ENCODE measurements around the gene CCDC93. TPM values are rescaled to one million over a fixed set of nuclear protein-coding genes. Genes with fewer than 3 reads are reported as not detected.
"Not testable (repeated sequence)": the region's sequence is repeated elsewhere in the genome, so short reads cannot be mapped to it uniquely, and the experiment has no call there.

The CCDC93 gene
- total RNA-seq, 2 experiments from 2014 or later = 62.2 to 64.5 TPM

DNA sequence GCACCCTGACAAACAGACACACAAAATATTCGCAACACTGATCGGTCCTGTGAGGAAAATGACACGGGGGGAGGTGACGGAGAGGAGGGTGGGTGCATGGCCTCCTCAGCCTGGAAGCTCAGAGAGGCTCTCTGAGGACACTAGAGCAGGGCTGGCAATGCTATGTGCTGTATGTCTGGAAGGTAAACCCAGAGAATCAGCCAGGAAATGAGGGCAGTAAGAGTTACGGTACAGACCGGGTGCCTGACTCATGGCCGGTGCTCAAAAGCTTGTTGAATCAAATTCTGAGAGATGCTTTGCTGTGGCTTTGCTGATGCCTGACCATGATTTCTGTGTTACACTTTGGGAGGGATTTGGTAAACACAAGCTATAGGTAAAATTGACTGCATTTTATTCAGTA is 81.9 kb downstream of the CCDC93 start:
- Histone ChIP-seq H3K27me3 (ENCODE audit: control insufficient read depth in 1 of 2, insufficient read depth in 2 of 2, low read length in 2 of 2) (no peaks in the 10 kb centered on the region), H3K4me3 (ENCODE audit: low read length) (no peak overlapping the region), H3K9me3 (ENCODE audit: control insufficient read depth in 1 of 2, insufficient read depth in 1 of 2, low read length in 2 of 2) (peaks cover 4% of the 10 kb centered on the region in 2 experiments), H3K36me3 (ENCODE audit: insufficient read depth, low read length) (peaks cover 78% of the 10 kb centered on the region), H3K4me1 (ENCODE audit: insufficient read depth, low read length) (no peaks in the 10 kb centered on the region), H3K27ac (ENCODE audit: low read depth in 1 of 2, low read length in 2 of 2) (no peak overlapping the region)
- TF ChIP-seq, protein P1, sequence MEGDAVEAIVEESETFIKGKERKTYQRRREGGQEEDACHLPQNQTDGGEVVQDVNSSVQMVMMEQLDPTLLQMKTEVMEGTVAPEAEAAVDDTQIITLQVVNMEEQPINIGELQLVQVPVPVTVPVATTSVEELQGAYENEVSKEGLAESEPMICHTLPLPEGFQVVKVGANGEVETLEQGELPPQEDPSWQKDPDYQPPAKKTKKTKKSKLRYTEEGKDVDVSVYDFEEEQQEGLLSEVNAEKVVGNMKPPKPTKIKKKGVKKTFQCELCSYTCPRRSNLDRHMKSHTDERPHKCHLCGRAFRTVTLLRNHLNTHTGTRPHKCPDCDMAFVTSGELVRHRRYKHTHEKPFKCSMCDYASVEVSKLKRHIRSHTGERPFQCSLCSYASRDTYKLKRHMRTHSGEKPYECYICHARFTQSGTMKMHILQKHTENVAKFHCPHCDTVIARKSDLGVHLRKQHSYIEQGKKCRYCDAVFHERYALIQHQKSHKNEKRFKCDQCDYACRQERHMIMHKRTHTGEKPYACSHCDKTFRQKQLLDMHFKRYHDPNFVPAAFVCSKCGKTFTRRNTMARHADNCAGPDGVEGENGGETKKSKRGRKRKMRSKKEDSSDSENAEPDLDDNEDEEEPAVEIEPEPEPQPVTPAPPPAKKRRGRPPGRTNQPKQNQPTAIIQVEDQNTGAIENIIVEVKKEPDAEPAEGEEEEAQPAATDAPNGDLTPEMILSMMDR (IDR thresholded peaks at IDR 0.05) = no peak
- intact Hi-C loops (cut with DNase I, micrococcal nuclease) = no loop called here
- no peak overlapping the region for H3K27ac Mint-ChIP-seq
- H3K4me1 Mint-ChIP-seq (ENCODE audit: low read depth) = no peaks in the 10 kb centered on the region
- no peak for ATAC-seq (ENCODE audit: poor library complexity)
- H3K9me3 Mint-ChIP-seq = peaks cover 2% of the 10 kb centered on the region
- POLR2A ChIA-PET = no interaction called here
- H3K27me3 Mint-ChIP-seq = no peaks in the 10 kb centered on the region
- H3K36me3 Mint-ChIP-seq (ENCODE audit: low read depth) = peaks cover 100% of the 10 kb centered on the region
- no peak overlapping the region for H3K4me3 Mint-ChIP-seq
- CTCF ChIA-PET = interaction anchor here (1.6 kb wide), 1 partner anchor 71 kb away, joined by 3 read pairs; no protein-coding TSS in a partner anchor
- no peak for DNase-seq

GRCh38 chr2:117931266-117931665 is 82.6 kb downstream of the CCDC93 start:
- no peak overlapping the region for H3K4me3 ChIP-seq (ENCODE audit: low read length)
- Mint-ChIP-seq H3K27ac (no peak overlapping the region), H3K4me3 (no peak overlapping the region), H3K9me3 (peaks cover 2% of the 10 kb centered on the region), H3K4me1 (ENCODE audit: low read depth) (no peaks in the 10 kb centered on the region), H3K27me3 (no peaks in the 10 kb centered on the region), H3K36me3 (ENCODE audit: low read depth) (peaks cover 95% of the 10 kb centered on the region)
- H3K4me1 ChIP-seq (ENCODE audit: insufficient read depth, low read length) = no peaks in the 10 kb centered on the region
- peaks cover 71% of the 10 kb centered on the region for H3K36me3 ChIP-seq (ENCODE audit: insufficient read depth, low read length)
- no peak overlapping the region for H3K27ac ChIP-seq (ENCODE audit: low read depth in 1 of 2, low read length in 2 of 2)
- peaks cover 4% of the 10 kb centered on the region in 2 experiments for H3K9me3 ChIP-seq (ENCODE audit: control insufficient read depth in 1 of 2, insufficient read depth in 1 of 2, low read length in 2 of 2)
- intact Hi-C loops (cut with DNase I, micrococcal nuclease) = no loop called here
- no peaks in the 10 kb centered on the region for H3K27me3 ChIP-seq (ENCODE audit: control insufficient read depth in 1 of 2, insufficient read depth in 2 of 2, low read length in 2 of 2)
- TF ChIP-seq, protein P1 (IDR thresholded peaks at IDR 0.05) = no peak
- no peak for DNase-seq
- ChIA-PET CTCF (interaction anchor here (1.6 kb wide), 1 partner anchor 72 kb away, joined by 3 read pairs; no protein-coding TSS in a partner anchor), POLR2A (no interaction called here)
- ATAC-seq (ENCODE audit: poor library complexity) = no peak

- CTCF ChIA-PET = interaction anchor here (1.6 kb wide), 1 partner anchor 72 kb away, joined by 3 read pairs; no protein-coding TSS in a partner anchor
- DNase-seq = no peak
These were observed 83.1 kb downstream of the CCDC93 start for GRCh38 chr2:117930775-117931174.

GRCh38 chr2:117923471-117923870 is 90.4 kb downstream of the CCDC93 start:
- H3K9me3 Mint-ChIP-seq; H3K4me1 Mint-ChIP-seq (ENCODE audit: low read depth); CTCF ChIA-PET; H3K27me3 Mint-ChIP-seq; ATAC-seq (ENCODE audit: poor library complexity); intact Hi-C loops (cut with DNase I, micrococcal nuclease); DNase-seq; POLR2A ChIA-PET; H3K27ac ChIP-seq (ENCODE audit: low read depth in 1 of 2, low read length in 2 of 2); H3K9me3 ChIP-seq (ENCODE audit: control insufficient read depth in 1 of 2, insufficient read depth in 1 of 2, low read length in 2 of 2); H3K27me3 ChIP-seq (ENCODE audit: control insufficient read depth in 1 of 2, insufficient read depth in 2 of 2, low read length in 2 of 2); H3K27ac Mint-ChIP-seq; H3K4me1 ChIP-seq (ENCODE audit: insufficient read depth, low read length); H3K4me3 ChIP-seq (ENCODE audit: low read length); H3K4me3 Mint-ChIP-seq: not testable (repeated sequence)
- H3K36me3 ChIP-seq (ENCODE audit: insufficient read depth, low read length) = peaks cover 52% of the 10 kb centered on the region
- peaks cover 93% of the 10 kb centered on the region for H3K36me3 Mint-ChIP-seq (ENCODE audit: low read depth)

More at GRCh38 chr2:117930775-117931174, 83.1 kb downstream of the CCDC93 start:
- no peak overlapping the region for H3K4me3 ChIP-seq (ENCODE audit: low read length)
- H3K27me3 ChIP-seq (ENCODE audit: control insufficient read depth in 1 of 2, insufficient read depth in 2 of 2, low read length in 2 of 2) = no peaks in the 10 kb centered on the region
- Mint-ChIP-seq H3K27ac (no peak overlapping the region), H3K4me1 (ENCODE audit: low read depth) (no peaks in the 10 kb centered on the region), H3K9me3 (peaks cover 2% of the 10 kb centered on the region), H3K27me3 (no peaks in the 10 kb centered on the region), H3K4me3 (no peak overlapping the region), H3K36me3 (ENCODE audit: low read depth) (peaks cover 93% of the 10 kb centered on the region)
- H3K9me3 ChIP-seq (ENCODE audit: control insufficient read depth in 1 of 2, insufficient read depth in 1 of 2, low read length in 2 of 2) = peaks cover 4% of the 10 kb centered on the region in 2 experiments
- H3K36me3 ChIP-seq (ENCODE audit: insufficient read depth, low read length) = peaks cover 67% of the 10 kb centered on the region
- no peak overlapping the region for H3K27ac ChIP-seq (ENCODE audit: low read depth in 1 of 2, low read length in 2 of 2)
- TF ChIP-seq, protein P1 (IDR thresholded peaks at IDR 0.05) = no peak
- no peaks in the 10 kb centered on the region for H3K4me1 ChIP-seq (ENCODE audit: insufficient read depth, low read length)
- no peak for ATAC-seq (ENCODE audit: poor library complexity)
- POLR2A ChIA-PET = interaction anchor here (0.7 kb wide), 1 partner anchor 1629 kb away, joined by 3 read pairs; no protein-coding TSS in a partner anchor
- intact Hi-C loops (cut with DNase I, micrococcal nuclease) = no loop called here

Measured in CD4-positive, alpha-beta T cell (primary cell).